Psoas muscle (tissue), 8 donors: ENCODE data around the gene PGK1. TPM values are rescaled to one million over a fixed set of nuclear protein-coding genes. Genes with fewer than 3 reads are reported as not detected.
"Not testable (repeated sequence)": the region's sequence is repeated elsewhere in the genome, so short reads cannot be mapped to it uniquely, and the experiment has no call there.

Source experiments
- ATAC-seq, 4 donors: fragments of 200-7000 bp; cut with Tn5 transposase; one replicate each; pipeline ENCODE4 v1.9.1; 2020; ENCODE audit warnings: moderate library complexity in 3 of 4, mild to moderate bottlenecking in 2 of 4
- DNase-seq, 2 donors: peaks; one replicate each; pipeline ENCODE4 v3.0.0-alpha.2; 2020
- H3K27ac ChIP-seq: fragments of 200-600 bp; one replicate; pipeline ENCODE4 v1.8.0; 2022
- H3K27me3 ChIP-seq, 3 donors: fragments of 200-600 bp in 1 of 3; one replicate each; pipeline versions ENCODE4 v1.6.1 to v1.8.0; 2013 to 2022; ENCODE audit warnings: low read length in 2 of 3, mild to moderate bottlenecking in 2 of 3, moderate library complexity in 1 of 3; ENCODE audit not compliant: insufficient read depth in 3 of 3
- H3K36me3 ChIP-seq, 2 donors: fragments of 200-600 bp in 1 of 2; one replicate each; pipeline versions ENCODE4 v1.6.1 to v1.8.0; 2013 to 2022; ENCODE audit warnings: low read depth in 1 of 2, mild to moderate bottlenecking in 1 of 2, moderate library complexity in 1 of 2; ENCODE audit not compliant: insufficient read depth in 1 of 2
- H3K4me1 ChIP-seq: fragments of 200-600 bp; one replicate; pipeline ENCODE4 v1.8.0; 2022
- H3K4me3 ChIP-seq: fragments of 200-600 bp; one replicate; pipeline ENCODE4 v1.8.0; 2022; ENCODE audit warnings: mild to moderate bottlenecking
- H3K9me3 ChIP-seq: fragments of 200-600 bp; one replicate; pipeline ENCODE4 v1.8.0; 2022
- WGBS, 3 donors: extraction: QIAGEN DNeasy Blood & Tissue Kit; methylation state at CpG; one replicate each; pipeline versions ENCODE4 v1.1.6 to v1.1.7; 2013; 5-methylcytosine and 5-hydroxymethylcytosine counted together
- intact Hi-C, 2 donors: fragments of 100-400 bp; cut with DNase I; formaldehyde crosslinking; loops; one replicate each; pipeline versions ENCODE4 v1.11.0 to v1.14.2; 2022
- polyA plus RNA-seq, 3 donors: library from polyadenylated mRNA; stranded (reverse); fragments of 200-250 nt; gene quantifications; one replicate each; pipeline ENCODE4 v1.2.3, GENCODE V29; 2013
- total RNA-seq, 4 donors: library from RNA; stranded (reverse); fragmentation: NEBNext Ultra II Directional in 2 of 4; extraction: Animal tissue kit (Norgen Biotek cat#: 25700) in 2 of 4; gene quantifications; one replicate each; pipeline versions ENCODE4 v1.2.1 to v1.2.4, GENCODE V29; 2021 to 2023
- TF ChIP-seq, protein P1 (sequence below): fragments of 200-600 bp; IDR thresholded peaks from one replicate; pipeline ENCODE4 v1.8.0; 2022; ENCODE audit warnings: antibody characterized with exemption
- donor health status: healthy with polysubstance abuse.
- donor health status: DM: no; HTN: no; CAD: no; lungs with moderate emphysema.
- donor health status: Bipolar disorder and iron deficiency.
- donor health status: healthy.
- donor health status: DM: yes; HTN: yes; CAD: no.
- donor health status: DM: no; HTN: no; CAD: no.
- donor health status: DM: no; HTN: no; CAD: no.
- donor health status: DM: yes; HTN: yes; CAD: no.

Gene PGK1
- total and polyA plus RNA-seq, 7 donors = 234 to 372 (median 290) TPM

DNA sequence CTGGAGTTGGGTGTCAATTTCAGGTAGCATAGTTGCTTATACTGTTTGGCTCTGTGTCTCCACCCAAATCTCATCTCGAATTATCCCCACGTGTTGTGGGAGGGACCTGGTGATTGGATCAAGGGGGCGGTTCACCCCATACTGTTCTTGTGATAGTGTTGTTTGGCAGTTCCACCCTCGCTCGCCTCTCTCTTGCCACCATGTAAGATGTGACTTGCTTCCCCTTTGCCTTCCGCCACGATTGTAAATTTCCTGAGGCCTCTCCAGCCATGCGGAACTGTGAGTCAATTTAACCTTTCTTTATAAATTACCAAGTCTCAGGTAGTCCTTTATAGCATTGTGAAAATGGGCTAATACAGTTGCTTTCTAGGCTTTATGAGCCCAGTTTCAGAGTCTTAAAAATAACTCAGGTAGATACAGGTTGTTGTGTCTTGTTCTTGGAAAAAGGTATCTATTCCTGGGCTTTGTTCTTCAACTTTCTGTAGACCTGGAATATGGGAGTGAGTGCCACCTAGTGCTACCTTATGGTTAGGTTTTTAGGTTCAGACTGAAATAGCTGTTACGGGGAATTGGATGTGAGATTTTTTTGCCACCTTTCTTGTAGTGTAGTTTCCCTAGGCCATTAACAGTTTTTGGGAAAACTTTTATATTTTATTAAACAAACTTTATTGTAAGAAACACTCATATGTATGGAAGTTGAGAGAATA, 15.6 kb downstream of the PGK1 start:
- no peaks in the 10 kb centered on the region for H3K9me3 ChIP-seq
- H3K36me3 ChIP-seq = peaks cover 5 to 94% of the 10 kb centered on the region in 2 donors
- DNase-seq = no peak
- intact Hi-C loops = no loop called here
- no peaks in the 10 kb centered on the region for H3K4me1 ChIP-seq
- TF ChIP-seq, protein P1, sequence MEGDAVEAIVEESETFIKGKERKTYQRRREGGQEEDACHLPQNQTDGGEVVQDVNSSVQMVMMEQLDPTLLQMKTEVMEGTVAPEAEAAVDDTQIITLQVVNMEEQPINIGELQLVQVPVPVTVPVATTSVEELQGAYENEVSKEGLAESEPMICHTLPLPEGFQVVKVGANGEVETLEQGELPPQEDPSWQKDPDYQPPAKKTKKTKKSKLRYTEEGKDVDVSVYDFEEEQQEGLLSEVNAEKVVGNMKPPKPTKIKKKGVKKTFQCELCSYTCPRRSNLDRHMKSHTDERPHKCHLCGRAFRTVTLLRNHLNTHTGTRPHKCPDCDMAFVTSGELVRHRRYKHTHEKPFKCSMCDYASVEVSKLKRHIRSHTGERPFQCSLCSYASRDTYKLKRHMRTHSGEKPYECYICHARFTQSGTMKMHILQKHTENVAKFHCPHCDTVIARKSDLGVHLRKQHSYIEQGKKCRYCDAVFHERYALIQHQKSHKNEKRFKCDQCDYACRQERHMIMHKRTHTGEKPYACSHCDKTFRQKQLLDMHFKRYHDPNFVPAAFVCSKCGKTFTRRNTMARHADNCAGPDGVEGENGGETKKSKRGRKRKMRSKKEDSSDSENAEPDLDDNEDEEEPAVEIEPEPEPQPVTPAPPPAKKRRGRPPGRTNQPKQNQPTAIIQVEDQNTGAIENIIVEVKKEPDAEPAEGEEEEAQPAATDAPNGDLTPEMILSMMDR = no peak
- H3K4me3 ChIP-seq = no peak overlapping the region
- WGBS, 3 donors = 43 to 65% (median 58%) methylated on average over 9 of the region's 9 CpGs
- no peak overlapping the region for H3K27ac ChIP-seq
- ATAC-seq = peak in 1 of 4 donors; percentile 64
- H3K27me3 ChIP-seq = no peaks in the 10 kb centered on the region

DNA sequence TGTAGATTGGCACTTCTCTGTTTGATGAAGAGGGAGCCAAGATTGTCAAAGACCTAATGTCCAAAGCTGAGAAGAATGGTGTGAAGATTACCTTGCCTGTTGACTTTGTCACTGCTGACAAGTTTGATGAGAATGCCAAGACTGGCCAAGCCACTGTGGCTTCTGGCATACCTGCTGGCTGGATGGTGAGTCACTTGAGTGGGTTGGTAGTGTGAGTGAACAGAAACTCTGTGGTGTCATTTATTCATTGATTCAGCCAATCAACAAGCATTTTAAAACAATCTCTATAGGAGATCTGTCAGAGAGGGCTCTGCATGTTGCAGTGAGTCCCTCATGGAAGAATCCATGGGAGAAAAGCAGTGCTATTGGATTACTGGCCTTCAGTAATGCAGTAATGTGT, 19.1 kb downstream of the PGK1 start:
- no peaks in the 10 kb centered on the region for H3K27me3 ChIP-seq
- TF ChIP-seq, protein P1 = no peak
- no peaks in the 10 kb centered on the region for H3K4me1 ChIP-seq
- H3K4me3 ChIP-seq = no peak overlapping the region
- DNase-seq = no peak
- intact Hi-C loops = no loop called here
- peaks cover 5 to 94% of the 10 kb centered on the region in 2 donors for H3K36me3 ChIP-seq
- peak overlapping the region; percentile 18 for H3K27ac ChIP-seq
- no peaks in the 10 kb centered on the region for H3K9me3 ChIP-seq
- ATAC-seq = peak; percentile 78 to 95 (median 90)

DNA sequence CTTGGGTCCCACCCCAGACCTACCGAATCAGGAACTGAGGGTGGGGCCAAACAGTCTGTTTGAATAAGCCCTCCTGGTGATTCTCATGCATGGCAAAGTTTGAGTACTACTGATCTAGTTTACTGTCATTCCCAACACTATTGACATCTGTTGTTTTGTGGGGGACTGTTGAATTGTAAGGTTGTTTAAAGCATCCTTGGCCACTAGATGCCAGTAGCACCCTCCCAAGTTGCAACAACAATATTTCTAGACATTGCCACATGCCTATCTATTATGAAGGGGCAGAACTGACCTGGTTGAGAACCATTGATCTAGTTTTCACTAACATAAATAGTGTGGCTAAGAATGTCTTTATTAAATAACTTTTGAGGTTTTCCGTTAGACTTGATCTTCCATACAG, 20.3 kb downstream of the PGK1 start:
- no peak for ATAC-seq
- no peaks in the 10 kb centered on the region for H3K9me3 ChIP-seq
- H3K4me3 ChIP-seq = no peak overlapping the region
- 75 to 78% (median 77%) methylated on average over 2 of the region's 2 CpGs for WGBS, 3 donors
- TF ChIP-seq, protein P1 = no peak
- H3K27me3 ChIP-seq = no peaks in the 10 kb centered on the region
- no peaks in the 10 kb centered on the region for H3K4me1 ChIP-seq
- intact Hi-C loops = no loop called here
- DNase-seq = no peak
- H3K27ac ChIP-seq = no peak overlapping the region
- peaks cover 5 to 94% of the 10 kb centered on the region in 2 donors for H3K36me3 ChIP-seq

DNA sequence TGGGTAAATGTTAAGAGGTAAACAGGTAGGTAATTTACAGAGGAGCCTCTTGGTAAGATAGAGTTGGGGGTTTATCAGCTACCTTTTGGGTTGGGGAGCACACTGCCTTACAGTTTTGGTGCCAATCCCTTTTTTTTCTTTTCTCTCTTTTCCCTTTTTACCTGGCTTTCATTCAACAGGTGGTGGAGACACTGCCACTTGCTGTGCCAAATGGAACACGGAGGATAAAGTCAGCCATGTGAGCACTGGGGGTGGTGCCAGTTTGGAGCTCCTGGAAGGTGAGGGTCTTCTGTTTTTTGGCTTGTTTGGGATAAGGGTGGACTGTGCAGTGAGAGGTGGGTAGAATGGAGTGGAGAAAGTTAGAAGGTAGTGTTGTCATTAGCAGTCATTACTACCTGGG, 21.1 kb downstream of the PGK1 start:
- Histone ChIP-seq H3K9me3 (no peaks in the 10 kb centered on the region), H3K27ac (no peak overlapping the region), H3K27me3 (no peaks in the 10 kb centered on the region), H3K36me3 (peaks cover 2 to 93% of the 10 kb centered on the region in 2 donors), H3K4me1 (no peaks in the 10 kb centered on the region), H3K4me3 (no peak overlapping the region)
- TF ChIP-seq, protein P1 = no peak
- ATAC-seq (no peak), DNase-seq (no peak)
- 53 to 73% (median 53%) methylated on average over 1 of the region's 1 CpG for WGBS, 3 donors
- intact Hi-C loops = no loop called here

DNA sequence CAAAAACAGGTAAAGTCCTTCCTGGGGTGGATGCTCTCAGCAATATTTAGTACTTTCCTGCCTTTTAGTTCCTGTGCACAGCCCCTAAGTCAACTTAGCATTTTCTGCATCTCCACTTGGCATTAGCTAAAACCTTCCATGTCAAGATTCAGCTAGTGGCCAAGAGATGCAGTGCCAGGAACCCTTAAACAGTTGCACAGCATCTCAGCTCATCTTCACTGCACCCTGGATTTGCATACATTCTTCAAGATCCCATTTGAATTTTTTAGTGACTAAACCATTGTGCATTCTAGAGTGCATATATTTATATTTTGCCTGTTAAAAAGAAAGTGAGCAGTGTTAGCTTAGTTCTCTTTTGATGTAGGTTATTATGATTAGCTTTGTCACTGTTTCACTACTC, 21.7 kb downstream of the PGK1 start:
- intact Hi-C loops, ATAC-seq, H3K9me3 ChIP-seq, DNase-seq, H3K27ac ChIP-seq, H3K4me3 ChIP-seq, H3K27me3 ChIP-seq, H3K4me1 ChIP-seq: not testable (repeated sequence)
- H3K36me3 ChIP-seq = peaks cover 2 to 87% of the 10 kb centered on the region in 2 donors
